Measurements from ENCODE around the gene SYMPK.

Gene SYMPK

DNA sequence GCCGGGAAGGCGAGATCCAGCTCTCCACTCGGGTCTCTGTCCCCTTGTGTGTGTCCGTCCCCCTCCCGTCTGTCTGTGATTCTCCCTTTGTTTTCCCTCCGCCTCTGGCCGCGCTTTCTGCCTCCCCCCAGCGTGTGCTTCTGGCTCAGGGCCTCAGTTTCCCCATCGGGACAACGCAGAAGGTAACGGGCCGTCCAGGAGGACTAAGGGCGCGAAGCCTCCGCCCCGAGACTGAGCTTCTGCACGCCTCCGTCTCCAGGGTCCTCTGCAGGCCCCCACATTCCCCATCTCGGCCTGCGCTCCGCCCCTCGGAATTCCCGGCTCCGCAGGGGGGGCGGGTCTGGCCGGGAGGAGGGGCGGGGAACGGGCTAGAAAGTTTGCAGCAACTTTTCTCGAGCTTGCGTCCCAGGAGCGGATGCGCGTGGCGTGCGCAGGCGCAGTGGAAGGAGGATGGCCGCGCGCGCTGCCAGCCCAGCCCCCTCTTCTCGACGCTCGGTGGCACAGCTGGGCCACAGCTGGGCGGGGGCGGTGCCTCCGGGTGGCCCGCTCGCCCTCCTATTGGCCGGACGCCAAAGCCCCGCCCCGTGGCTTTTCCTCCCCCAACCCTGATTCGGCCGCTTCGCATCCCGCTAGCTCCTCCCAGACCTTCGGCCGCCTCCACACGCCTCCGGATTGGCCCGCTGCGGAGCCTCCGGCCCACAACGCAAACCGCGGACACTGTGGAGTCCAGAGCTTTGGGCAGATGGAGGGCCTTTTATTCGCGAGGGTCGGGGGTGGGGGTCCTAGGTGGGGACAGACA is 93.8 kb downstream of the SYMPK start, which contains the start of gene SIX5 (continued):
- TF ChIP-seq ZNF624 (tag by site-specific recombination; IDR thresholded peaks at IDR 0.05): no peak
- no peak for TF ChIP-seq REPIN1 (tag by site-specific recombination; IDR thresholded peaks at IDR 0.05; ENCODE audit: low read depth)
- 0 out of 2 replicates have a peak, but pooled peaks have one; percentile 27 for TF ChIP-seq ZNF324 (tag by site-specific recombination; IDR thresholded peaks at IDR 0.05)
- TF ChIP-seq ZNF394 (tag by site-specific recombination; IDR thresholded peaks at IDR 0.05; ENCODE audit: borderline replicate concordance): peak; percentile 62; the same call in 1 of the 2 replicates
- TF ChIP-seq ZNF112 (tag by site-specific recombination; IDR thresholded peaks at IDR 0.05): no peak
- peak; percentile 80 for TF ChIP-seq GLI4 (tag by site-specific recombination; IDR thresholded peaks at IDR 0.05)
- no peak for TF ChIP-seq ZNF354C (tag by site-specific recombination; IDR thresholded peaks at IDR 0.05; ENCODE audit: borderline replicate concordance, low read depth)
- TF ChIP-seq ZNF660 (tag by site-specific recombination; IDR thresholded peaks at IDR 0.05): peak; percentile 66
- TF ChIP-seq, protein P1, sequence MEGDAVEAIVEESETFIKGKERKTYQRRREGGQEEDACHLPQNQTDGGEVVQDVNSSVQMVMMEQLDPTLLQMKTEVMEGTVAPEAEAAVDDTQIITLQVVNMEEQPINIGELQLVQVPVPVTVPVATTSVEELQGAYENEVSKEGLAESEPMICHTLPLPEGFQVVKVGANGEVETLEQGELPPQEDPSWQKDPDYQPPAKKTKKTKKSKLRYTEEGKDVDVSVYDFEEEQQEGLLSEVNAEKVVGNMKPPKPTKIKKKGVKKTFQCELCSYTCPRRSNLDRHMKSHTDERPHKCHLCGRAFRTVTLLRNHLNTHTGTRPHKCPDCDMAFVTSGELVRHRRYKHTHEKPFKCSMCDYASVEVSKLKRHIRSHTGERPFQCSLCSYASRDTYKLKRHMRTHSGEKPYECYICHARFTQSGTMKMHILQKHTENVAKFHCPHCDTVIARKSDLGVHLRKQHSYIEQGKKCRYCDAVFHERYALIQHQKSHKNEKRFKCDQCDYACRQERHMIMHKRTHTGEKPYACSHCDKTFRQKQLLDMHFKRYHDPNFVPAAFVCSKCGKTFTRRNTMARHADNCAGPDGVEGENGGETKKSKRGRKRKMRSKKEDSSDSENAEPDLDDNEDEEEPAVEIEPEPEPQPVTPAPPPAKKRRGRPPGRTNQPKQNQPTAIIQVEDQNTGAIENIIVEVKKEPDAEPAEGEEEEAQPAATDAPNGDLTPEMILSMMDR (tag by site-specific recombination; IDR thresholded peaks at IDR 0.05): peak; percentile 50; the same call in 1 of the 2 replicates
- TF ChIP-seq ZNF837 (tag by site-specific recombination; IDR thresholded peaks at IDR 0.05): no peak; the same call in 1 of the 2 replicates
- no peak for TF ChIP-seq ZNF133 (tag by site-specific recombination; IDR thresholded peaks at IDR 0.05)
- TF ChIP-seq ZNF626 (tag by site-specific recombination; IDR thresholded peaks at IDR 0.05): no peak
- TF ChIP-seq SALL2 (tag by site-specific recombination; IDR thresholded peaks at IDR 0.05; ENCODE audit: borderline replicate concordance): no peak
- TF ChIP-seq, protein P2, sequence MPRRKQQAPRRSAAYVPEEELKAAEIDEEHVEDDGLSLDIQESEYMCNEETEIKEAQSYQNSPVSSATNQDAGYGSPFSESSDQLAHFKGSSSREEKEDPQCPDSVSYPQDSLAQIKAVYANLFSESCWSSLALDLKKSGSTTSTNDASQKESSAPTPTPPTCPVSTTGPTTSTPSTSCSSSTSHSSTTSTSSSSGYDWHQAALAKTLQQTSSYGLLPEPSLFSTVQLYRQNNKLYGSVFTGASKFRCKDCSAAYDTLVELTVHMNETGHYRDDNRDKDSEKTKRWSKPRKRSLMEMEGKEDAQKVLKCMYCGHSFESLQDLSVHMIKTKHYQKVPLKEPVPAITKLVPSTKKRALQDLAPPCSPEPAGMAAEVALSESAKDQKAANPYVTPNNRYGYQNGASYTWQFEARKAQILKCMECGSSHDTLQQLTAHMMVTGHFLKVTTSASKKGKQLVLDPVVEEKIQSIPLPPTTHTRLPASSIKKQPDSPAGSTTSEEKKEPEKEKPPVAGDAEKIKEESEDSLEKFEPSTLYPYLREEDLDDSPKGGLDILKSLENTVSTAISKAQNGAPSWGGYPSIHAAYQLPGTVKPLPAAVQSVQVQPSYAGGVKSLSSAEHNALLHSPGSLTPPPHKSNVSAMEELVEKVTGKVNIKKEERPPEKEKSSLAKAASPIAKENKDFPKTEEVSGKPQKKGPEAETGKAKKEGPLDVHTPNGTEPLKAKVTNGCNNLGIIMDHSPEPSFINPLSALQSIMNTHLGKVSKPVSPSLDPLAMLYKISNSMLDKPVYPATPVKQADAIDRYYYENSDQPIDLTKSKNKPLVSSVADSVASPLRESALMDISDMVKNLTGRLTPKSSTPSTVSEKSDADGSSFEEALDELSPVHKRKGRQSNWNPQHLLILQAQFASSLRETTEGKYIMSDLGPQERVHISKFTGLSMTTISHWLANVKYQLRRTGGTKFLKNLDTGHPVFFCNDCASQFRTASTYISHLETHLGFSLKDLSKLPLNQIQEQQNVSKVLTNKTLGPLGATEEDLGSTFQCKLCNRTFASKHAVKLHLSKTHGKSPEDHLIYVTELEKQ (tag by site-specific recombination; IDR thresholded peaks at IDR 0.05; ENCODE audit: borderline replicate concordance): no peak
- no peak for TF ChIP-seq ZNF350 (tag by site-specific recombination; IDR thresholded peaks at IDR 0.05)
- TF ChIP-seq ZNF404 (tag by site-specific recombination; IDR thresholded peaks at IDR 0.05): no peak
- no peak for TF ChIP-seq ZSCAN16 (tag by site-specific recombination; IDR thresholded peaks at IDR 0.05)
- TF ChIP-seq ZSCAN23 (tag by site-specific recombination; IDR thresholded peaks at IDR 0.05): peak; percentile 79; the same call in 1 of the 2 replicates
- TF ChIP-seq, protein P3, sequence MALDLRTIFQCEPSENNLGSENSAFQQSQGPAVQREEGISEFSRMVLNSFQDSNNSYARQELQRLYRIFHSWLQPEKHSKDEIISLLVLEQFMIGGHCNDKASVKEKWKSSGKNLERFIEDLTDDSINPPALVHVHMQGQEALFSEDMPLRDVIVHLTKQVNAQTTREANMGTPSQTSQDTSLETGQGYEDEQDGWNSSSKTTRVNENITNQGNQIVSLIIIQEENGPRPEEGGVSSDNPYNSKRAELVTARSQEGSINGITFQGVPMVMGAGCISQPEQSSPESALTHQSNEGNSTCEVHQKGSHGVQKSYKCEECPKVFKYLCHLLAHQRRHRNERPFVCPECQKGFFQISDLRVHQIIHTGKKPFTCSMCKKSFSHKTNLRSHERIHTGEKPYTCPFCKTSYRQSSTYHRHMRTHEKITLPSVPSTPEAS (tag by site-specific recombination; IDR thresholded peaks at IDR 0.05): peak; percentile 62; the same call in 1 of the 2 replicates
- TF ChIP-seq SP3 (tag by site-specific recombination; IDR thresholded peaks at IDR 0.05): peak; percentile 96
- TF ChIP-seq YY1 (tag by site-specific recombination; IDR thresholded peaks at IDR 0.05): peak; percentile 25; the same call in 1 of the 2 replicates
- TF ChIP-seq, protein P4, sequence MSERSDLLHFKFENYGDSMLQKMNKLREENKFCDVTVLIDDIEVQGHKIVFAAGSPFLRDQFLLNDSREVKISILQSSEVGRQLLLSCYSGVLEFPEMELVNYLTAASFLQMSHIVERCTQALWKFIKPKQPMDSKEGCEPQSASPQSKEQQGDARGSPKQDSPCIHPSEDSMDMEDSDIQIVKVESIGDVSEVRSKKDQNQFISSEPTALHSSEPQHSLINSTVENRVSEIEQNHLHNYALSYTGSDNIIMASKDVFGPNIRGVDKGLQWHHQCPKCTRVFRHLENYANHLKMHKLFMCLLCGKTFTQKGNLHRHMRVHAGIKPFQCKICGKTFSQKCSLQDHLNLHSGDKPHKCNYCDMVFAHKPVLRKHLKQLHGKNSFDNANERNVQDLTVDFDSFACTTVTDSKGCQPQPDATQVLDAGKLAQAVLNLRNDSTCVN (tag by site-specific recombination; optimal IDR thresholded peaks at IDR 0.05): peak; percentile 88
- peak; percentile 89 for TF ChIP-seq ZFP37 (tag by site-specific recombination; IDR thresholded peaks at IDR 0.05)
- TF ChIP-seq ZNF530 (tag by site-specific recombination; IDR thresholded peaks at IDR 0.05; ENCODE audit: low read depth): no peak
- TF ChIP-seq, protein P5, sequence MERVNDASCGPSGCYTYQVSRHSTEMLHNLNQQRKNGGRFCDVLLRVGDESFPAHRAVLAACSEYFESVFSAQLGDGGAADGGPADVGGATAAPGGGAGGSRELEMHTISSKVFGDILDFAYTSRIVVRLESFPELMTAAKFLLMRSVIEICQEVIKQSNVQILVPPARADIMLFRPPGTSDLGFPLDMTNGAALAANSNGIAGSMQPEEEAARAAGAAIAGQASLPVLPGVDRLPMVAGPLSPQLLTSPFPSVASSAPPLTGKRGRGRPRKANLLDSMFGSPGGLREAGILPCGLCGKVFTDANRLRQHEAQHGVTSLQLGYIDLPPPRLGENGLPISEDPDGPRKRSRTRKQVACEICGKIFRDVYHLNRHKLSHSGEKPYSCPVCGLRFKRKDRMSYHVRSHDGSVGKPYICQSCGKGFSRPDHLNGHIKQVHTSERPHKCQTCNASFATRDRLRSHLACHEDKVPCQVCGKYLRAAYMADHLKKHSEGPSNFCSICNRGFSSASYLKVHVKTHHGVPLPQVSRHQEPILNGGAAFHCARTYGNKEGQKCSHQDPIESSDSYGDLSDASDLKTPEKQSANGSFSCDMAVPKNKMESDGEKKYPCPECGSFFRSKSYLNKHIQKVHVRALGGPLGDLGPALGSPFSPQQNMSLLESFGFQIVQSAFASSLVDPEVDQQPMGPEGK (tag by site-specific recombination; IDR thresholded peaks at IDR 0.05): peak; percentile 99
- TF ChIP-seq, protein P6, sequence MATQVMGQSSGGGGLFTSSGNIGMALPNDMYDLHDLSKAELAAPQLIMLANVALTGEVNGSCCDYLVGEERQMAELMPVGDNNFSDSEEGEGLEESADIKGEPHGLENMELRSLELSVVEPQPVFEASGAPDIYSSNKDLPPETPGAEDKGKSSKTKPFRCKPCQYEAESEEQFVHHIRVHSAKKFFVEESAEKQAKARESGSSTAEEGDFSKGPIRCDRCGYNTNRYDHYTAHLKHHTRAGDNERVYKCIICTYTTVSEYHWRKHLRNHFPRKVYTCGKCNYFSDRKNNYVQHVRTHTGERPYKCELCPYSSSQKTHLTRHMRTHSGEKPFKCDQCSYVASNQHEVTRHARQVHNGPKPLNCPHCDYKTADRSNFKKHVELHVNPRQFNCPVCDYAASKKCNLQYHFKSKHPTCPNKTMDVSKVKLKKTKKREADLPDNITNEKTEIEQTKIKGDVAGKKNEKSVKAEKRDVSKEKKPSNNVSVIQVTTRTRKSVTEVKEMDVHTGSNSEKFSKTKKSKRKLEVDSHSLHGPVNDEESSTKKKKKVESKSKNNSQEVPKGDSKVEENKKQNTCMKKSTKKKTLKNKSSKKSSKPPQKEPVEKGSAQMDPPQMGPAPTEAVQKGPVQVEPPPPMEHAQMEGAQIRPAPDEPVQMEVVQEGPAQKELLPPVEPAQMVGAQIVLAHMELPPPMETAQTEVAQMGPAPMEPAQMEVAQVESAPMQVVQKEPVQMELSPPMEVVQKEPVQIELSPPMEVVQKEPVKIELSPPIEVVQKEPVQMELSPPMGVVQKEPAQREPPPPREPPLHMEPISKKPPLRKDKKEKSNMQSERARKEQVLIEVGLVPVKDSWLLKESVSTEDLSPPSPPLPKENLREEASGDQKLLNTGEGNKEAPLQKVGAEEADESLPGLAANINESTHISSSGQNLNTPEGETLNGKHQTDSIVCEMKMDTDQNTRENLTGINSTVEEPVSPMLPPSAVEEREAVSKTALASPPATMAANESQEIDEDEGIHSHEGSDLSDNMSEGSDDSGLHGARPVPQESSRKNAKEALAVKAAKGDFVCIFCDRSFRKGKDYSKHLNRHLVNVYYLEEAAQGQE (tag by site-specific recombination; IDR thresholded peaks at IDR 0.05): 0 out of 2 replicates have a peak, but pooled peaks have one; percentile 38

Measured in HEK293 (cell line).